22Rv1 (cell line): ENCODE data around the gene TTC1.
"Not testable (repeated sequence)": the region's sequence is repeated elsewhere in the genome, so short reads cannot be mapped to it uniquely, and the experiment has no call there.

Experiments
- H3K27ac ChIP-seq: fragments of 450-650 bp; 2 replicates; pipeline ENCODE4 v1.5.1; 2017
- ZFX ChIP-seq: fragments of 450-650 bp; IDR thresholded peaks from 2 replicates; pipeline ENCODE4 v1.6.1; 2017; ENCODE audit warnings: antibody characterized with exemption, borderline replicate concordance
- TF ChIP-seq, protein P1 (sequence below): fragments of 450-650 bp; IDR thresholded peaks from 2 replicates; pipeline ENCODE4 v1.5.1; 2017; ENCODE audit warnings: mild to moderate bottlenecking

TTC1 gene

DNA sequence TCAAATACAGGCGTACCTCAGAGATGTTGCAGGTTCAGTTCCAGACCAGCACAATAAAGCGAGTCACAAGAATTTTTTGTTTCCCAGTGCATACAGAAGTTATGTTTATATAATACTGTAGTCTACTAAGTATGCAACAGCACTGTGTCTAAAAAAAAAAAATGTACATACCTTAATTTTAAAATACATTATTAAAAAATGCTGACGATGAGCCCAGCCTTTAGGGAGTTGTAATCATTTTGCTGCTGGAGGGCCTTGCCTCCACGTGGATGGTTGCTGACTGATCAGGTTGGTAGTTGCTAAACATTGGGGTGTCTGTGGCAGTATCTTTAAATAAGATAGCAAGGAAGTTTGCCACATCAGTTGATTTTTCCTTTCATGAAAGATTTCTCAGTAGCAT lies 48.3 kb downstream of the TTC1 start:
- TF ChIP-seq ZFX: no peak
- TF ChIP-seq, protein P1, sequence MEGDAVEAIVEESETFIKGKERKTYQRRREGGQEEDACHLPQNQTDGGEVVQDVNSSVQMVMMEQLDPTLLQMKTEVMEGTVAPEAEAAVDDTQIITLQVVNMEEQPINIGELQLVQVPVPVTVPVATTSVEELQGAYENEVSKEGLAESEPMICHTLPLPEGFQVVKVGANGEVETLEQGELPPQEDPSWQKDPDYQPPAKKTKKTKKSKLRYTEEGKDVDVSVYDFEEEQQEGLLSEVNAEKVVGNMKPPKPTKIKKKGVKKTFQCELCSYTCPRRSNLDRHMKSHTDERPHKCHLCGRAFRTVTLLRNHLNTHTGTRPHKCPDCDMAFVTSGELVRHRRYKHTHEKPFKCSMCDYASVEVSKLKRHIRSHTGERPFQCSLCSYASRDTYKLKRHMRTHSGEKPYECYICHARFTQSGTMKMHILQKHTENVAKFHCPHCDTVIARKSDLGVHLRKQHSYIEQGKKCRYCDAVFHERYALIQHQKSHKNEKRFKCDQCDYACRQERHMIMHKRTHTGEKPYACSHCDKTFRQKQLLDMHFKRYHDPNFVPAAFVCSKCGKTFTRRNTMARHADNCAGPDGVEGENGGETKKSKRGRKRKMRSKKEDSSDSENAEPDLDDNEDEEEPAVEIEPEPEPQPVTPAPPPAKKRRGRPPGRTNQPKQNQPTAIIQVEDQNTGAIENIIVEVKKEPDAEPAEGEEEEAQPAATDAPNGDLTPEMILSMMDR: no peak

GRCh38 chr5:160060001-160060400 lies 51.1 kb downstream of the TTC1 start:
- H3K27ac ChIP-seq: no peak overlapping the region
- TF ChIP-seq, protein P1: no peak
- no peak for TF ChIP-seq ZFX

More for the DNA sequence above, 48.3 kb downstream of the TTC1 start:
- no peak overlapping the region for H3K27ac ChIP-seq

- TF ChIP-seq ZFX: no peak
- TF ChIP-seq, protein P1: no peak
- H3K27ac ChIP-seq: no peak overlapping the region
Observed at GRCh38 chr5:160061770-160062169, 52.8 kb downstream of the TTC1 start.

- no peak overlapping the region for H3K27ac ChIP-seq
- no peak for TF ChIP-seq ZFX
- TF ChIP-seq, protein P1: no peak
Observed at GRCh38 chr5:160064417-160064810, 55.5 kb downstream of the TTC1 start.

DNA sequence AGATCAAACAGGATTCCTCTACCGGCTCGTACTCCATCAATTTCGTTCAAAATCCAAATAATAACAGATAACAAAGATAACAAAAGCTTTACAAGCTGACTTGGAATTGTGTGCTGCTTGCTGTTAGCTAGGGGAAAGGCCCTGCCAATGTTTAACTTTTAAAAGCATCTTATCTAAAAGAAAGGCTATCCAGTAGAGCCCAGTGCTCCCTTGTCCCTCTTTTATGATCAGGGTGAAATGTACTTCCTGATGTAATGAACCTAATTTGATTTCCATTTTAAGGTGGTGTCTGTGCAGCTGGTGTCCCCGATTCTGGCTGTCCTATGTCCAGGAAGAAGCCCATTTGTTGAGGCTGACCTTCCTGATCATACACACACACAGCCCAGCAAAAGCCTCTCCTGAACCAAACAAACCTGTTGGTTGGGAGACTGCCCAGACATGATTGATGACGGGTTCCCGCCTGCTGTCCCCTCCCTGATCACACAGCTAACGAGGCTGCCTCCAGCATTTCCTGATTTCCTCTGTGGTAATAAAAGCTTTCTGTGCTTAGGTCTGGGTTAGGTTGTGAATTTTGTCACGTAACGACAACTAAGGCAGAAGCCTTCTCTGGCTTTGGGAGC lies 56.2 kb downstream of the TTC1 start:
- H3K27ac ChIP-seq: no peak overlapping the region
- TF ChIP-seq ZFX: no peak
- TF ChIP-seq, protein P1: no peak

DNA sequence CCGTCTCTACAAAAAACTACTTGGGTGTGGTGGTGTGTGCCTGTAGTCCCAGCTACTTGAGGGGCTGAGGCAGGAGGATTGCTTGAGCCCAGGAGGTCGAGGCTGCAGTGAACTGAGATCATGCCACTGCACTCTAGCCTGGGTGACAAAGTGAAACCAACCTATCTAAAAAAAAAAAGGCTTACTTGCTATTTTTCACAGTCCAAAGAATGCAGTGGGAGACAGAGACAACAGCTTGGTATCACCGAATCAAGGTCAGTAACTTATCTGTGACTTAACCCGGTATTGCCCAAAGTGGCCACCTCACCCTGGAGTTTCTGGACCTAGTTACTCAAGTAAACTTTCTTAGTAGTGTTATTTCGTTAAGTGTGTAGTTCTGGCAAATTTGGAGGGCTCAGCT lies 60.2 kb downstream of the TTC1 start:
- not testable (repeated sequence) for H3K27ac ChIP-seq

- TF ChIP-seq, protein P1: no peak
- TF ChIP-seq ZFX: no peak
- H3K27ac ChIP-seq: no peak overlapping the region
Observed at GRCh38 chr5:160071516-160071915, 62.6 kb downstream of the TTC1 start.

GRCh38 chr5:160071916-160072315 lies 63.0 kb downstream of the TTC1 start:
- H3K27ac ChIP-seq: no peak overlapping the region
- no peak for TF ChIP-seq ZFX
- TF ChIP-seq, protein P1: no peak
